HG03354 (cell line): Measurements from ENCODE around the gene KCNG1.
A peak's percentile ranks its signal among the peaks of the same experiment; 100 is the strongest.
"Not testable (repeated sequence)": the region's sequence is repeated elsewhere in the genome, so short reads cannot be mapped to it uniquely, and the experiment has no call there.

Experiments used
- ATAC-seq: cut with Tn5 transposase; IDR thresholded peaks from one replicate; pipeline ENCODE4 v1.9.1; 2021; ENCODE audit warnings: mild to moderate bottlenecking; ENCODE audit not compliant: unreplicated experiment, poor library complexity, severe bottlenecking

KCNG1 gene

DNA sequence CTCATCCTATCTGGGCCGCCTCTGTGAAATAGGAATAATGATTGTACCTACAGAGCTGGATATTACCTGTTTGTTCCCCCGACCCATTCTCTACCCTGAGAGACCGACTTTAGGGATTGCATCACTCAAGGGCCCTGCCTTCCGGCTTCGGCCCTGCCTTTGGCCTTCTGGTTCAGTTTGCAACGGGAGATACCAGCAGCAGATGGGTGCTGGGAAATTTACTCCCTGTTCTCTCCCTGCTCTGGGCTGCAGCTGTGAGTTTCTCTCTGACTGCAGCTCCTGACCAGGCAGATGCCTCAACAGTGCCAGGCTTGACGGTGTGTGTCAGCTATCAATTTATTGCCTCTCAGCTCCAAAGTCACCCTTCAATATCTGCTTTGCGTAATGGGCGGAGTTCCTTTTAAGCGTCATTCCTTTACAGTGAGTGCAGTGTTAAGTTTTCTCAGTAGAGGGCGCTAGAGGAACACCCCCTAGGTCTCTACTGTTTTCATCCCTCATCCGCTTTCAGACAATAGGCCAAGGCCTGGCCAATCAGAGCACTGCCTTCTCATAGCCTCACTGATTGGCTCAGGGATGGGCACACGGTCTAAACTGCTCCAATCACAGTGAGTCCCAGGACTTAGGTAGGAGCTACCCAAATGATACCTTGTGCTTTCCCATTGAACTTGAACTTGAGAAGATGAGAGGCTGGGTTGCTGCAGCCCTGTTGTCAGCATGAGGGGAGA, 30.0 kb downstream of the KCNG1 start:
- peak; percentile 85 for ATAC-seq

DNA sequence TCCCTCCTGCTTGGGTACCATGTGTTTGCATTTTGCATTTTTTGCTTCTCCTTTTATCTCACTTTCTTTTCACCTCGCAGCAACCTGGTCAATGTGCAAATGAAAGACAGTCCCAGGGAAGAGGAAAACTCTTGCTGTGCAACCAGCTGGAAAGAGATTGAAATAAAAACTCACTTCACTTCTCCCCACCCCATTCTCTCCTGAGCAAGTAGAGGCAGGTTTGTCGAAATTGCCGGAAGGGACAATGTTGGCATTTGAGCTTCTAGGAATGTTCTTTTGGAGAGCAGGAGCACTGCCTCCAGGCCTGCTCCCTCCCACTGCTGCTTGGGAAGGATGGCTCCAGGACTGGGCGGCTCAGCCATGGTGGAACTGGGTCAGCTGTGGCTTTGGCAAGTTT, 30.6 kb downstream of the KCNG1 start:
- ATAC-seq: no peak

DNA sequence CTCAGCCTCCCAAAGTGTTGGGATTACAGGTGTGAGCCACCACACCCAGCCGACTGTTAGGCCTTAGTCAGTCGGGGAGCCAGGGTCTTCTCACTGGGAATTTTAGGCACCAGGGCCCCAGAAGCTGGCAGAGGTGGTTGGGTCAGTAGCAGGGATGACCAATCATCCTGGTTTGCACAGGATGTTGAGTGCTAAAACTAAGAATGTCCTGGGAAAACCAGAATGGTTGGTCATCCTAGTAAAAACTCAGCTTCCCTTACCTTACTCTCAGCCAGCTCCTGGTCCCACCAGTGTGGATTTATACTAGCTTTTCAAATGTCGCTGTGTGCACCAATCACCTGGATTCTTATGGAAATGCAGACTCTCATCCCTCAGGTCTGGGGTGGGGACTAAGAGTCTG, 31.8 kb downstream of the KCNG1 start:
- ATAC-seq: no peak

DNA sequence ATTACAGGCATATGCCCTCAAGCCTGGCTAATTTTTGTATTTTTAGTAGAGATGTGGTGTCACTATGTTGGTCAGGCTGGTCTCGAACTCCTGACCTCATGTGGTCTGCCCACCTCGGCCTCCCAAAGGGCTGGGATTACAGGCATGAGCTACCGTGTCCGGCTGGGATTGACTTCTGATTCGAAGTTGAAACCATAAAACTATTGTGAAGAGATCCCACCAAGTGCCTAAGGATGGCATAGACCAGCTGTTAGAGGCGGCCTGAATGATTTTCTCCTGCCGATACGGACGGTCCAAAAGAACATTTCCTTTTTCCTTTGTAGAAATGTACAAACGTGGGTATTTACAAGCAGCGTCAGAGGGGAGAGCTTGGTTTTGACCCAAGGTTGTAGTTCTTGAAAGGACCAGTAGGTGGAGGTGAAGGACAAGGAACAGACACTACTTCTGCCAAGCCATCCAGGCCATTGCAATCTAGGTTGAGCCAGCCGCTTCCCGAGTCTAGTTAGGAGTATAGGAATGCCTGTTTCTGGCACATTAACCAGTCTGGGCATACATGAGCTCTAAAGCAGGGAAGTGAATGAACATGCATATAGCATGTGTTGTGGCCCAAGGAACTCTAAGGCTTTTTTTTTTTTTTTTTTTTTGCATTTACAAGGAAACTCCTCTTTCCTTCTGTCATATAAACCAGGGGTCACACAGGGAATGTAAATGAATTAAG, 35.3 kb downstream of the KCNG1 start:
- ATAC-seq: peak; percentile 69

DNA sequence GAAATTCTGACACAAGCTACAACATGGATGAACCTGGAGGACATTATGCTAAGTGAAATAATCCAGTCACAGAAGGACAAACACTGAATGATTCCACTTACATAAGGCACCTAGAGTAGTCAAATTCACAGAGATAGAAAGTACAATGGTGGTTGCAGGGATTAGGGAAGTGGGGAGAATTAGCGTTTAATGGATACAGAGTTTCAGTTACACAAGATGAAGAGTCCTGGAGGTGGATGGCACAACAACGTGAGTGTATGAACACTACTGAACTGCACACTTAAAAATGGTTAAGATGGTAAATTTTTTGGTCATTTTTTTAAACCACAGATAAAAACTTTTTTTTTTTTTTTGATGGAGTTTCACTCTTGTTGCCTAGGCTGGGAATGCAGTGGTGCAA, 39.6 kb downstream of the KCNG1 start:
- no peak for ATAC-seq

DNA sequence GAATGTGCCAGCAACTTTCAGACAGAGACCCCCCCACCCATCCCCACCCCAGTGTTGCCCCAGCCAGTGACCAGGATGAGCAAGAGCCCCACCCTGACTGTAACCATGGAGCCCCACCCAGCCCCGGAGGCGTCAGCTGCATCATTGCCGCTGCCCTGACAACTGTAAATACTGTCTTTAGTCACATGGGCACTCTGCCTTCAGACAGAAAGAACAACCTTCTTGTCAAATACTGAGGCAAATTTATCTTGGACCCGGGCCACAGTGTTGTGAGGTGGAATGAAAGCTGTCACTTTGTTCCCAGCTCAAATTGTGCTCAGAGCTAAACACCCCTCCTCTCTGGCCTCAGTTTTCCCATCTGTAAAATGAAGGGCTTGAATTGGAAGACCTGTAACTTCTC, 40.5 kb downstream of the KCNG1 start:
- ATAC-seq: no peak

GRCh38 chr20:50981714-50982048, 41.2 kb downstream of the KCNG1 start:
- no peak for ATAC-seq

DNA sequence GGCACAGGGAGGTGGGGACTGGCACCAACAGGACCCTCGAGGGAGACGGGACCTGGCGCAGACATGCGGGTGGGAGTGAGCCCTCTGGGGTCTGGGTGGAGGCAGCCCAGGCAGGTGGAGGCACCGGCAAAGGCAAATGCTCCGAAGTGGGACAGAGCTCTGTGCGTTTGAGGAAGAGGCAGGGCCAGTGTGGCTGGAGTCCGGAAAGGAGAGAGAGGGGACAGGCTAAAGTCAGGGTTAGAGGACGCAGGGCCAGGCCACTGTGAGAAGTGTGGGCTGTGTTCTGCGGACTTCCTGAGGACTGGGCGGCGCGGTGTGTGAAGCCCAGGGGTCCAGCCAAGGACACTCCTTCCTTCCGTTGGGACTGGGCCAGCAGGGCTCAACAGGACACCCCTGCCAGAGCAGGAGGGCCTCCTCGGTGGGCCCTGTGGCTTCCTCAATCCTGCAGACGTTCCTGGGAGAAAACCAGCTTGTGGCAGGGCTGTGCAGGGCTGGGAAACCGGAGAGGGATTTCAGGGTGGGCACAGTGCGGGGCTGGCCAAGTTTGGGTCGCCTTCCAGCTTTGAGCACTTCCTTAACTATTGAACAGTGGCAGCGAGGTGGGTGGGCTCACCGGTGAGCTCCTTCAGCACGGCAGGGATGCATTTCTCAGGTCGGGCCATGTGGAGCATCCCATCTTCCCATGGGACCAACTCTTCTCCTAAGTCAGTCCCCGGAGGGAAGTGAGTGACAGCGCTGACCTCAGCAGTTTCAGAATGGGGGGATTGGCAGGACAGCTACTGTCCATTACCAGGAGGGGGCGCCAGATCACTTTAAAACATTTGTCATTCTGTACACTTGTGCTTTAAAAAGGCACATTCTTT, 41.8 kb downstream of the KCNG1 start:
- ATAC-seq: peak; percentile 48

- no peak for ATAC-seq
Measured at GRCh38 chr20:50980071-50980681, 42.7 kb downstream of the KCNG1 start.

- not testable (repeated sequence) for ATAC-seq
Measured at GRCh38 chr20:50978533-50978932, 44.4 kb downstream of the KCNG1 start.

GRCh38 chr20:50977066-50978021, 45.6 kb downstream of the KCNG1 start:
- ATAC-seq: no peak

GRCh38 chr20:50975701-50976330, 47.1 kb downstream of the KCNG1 start:
- ATAC-seq: no peak

DNA sequence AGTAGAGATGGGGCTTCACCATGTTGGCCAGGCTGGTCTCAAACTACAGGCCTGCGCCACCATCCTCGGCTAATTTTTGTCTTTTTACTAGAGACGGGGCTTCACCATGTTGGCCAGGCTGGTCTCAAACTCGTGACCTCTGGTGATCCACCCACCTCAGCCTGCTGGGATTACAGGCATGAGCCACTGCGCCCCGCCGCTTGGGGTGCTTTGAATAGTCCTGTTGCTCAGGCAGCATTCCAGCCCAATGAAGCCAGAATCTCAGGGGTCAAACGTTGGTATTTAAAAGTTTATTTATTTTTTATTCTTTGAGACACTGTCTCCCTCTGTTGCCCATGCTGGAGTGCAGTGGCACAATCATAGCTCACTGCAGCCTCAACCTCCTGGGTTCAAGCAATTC, 53.0 kb downstream of the KCNG1 start:
- ATAC-seq: no peak

DNA sequence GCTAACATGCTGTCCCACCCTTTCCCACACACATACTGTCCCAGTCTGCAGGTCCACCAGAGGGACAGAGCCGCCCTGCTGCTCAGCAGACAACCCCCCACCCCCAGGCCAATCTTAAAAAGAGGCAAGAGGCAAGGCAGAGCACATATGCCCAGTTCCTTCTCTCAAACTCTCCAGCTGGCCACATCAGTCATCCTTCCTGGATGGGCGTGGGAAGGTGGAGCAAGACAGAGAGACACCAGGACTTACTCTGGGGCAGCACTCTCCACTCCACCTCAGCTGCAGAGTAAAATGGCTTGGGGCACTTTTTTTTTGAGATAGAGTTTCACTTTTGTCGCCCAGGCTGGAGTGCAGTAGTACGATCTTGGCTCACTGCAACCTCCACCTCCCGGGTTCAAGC, 53.5 kb downstream of the KCNG1 start:
- ATAC-seq: no peak

- ATAC-seq: no peak
Measured at GRCh38 chr20:50968289-50968688, 54.6 kb downstream of the KCNG1 start.

GRCh38 chr20:50967586-50967985, 55.3 kb downstream of the KCNG1 start:
- ATAC-seq: no peak

DNA sequence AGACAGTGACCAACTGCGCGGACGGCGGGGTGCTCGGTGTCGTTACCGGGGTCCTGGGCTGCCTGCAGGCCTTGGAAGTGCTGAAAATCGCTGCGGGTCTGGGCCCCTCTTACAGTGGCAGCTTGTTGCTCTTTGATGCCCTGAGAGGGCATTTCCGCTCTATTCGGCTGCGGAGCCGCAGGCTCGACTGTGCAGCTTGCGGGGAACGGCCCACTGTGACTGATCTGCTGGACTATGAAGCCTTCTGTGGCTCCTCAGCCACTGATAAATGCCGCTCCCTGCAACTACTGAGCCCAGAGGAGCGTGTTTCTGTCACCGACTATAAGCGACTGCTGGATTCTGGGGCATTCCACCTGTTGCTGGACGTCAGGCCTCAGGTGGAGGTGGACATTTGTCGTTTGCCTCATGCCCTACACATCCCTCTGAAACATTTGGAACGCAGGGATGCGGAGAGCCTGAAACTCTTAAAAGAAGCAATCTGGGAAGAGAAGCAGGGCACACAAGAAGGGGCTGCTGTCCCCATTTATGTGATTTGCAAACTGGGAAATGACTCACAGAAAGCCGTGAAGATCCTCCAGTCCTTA, 63.3 kb downstream of the KCNG1 start:
- ATAC-seq: no peak
